Breast epithelium (tissue), 3 donors: ENCODE results near the gene DPEP2NB.
"Not testable (repeated sequence)": the region's sequence is repeated elsewhere in the genome, so short reads cannot be mapped to it uniquely, and the experiment has no call there.

Experiments used
- CTCF ChIP-seq, 3 donors: fragments of 450-650 bp; IDR thresholded peaks; one replicate each; pipeline ENCODE4 v1.5.1; 2016 to 2017; ENCODE audit warnings: antibody characterized with exemption in 3 of 3, mild to moderate bottlenecking in 3 of 3, moderate library complexity in 3 of 3
- POLR2AphosphoS5 ChIP-seq, 3 donors: sonication (generic); formaldehyde crosslinking; IDR thresholded peaks; one replicate each; pipeline ENCODE4 v1.6.1; 2017; ENCODE audit warnings: antibody characterized with exemption in 3 of 3

- TF ChIP-seq CTCF, POLR2AphosphoS5 (IDR thresholded peaks at IDR 0.05): not testable (repeated sequence)
These were observed 21.7 kb downstream of the DPEP2NB start for GRCh38 chr16:67994040-67994408.
